D721Med (cell line): ENCODE measurements around the gene SMG7.

Experiments
- DNase-seq: peaks from one replicate; pipeline ENCODE4 v3.0.0; 2011; ENCODE audit warnings: low spot score; ENCODE audit not compliant: insufficient read length
- FAIRE-seq: peaks from 2 replicates; lab custom pipeline; 2011; peaks lifted over from hg19 to GRCh38; lab: Jason Lieb, UNC
- CTCF ChIP-seq: IDR thresholded peaks from 2 replicates; pipeline ENCODE4 v1.5.1; 2012; ENCODE audit warnings: mild to moderate bottlenecking, control low read depth; ENCODE audit not compliant: insufficient read depth; ENCODE audit errors: missing control alignments

SMG7 gene

GRCh38 chr1:183450093-183450492 lies 22.2 kb upstream of the SMG7 start:
- no peak for TF ChIP-seq CTCF
- FAIRE-seq (no peak), DNase-seq (no peak)

GRCh38 chr1:183454377-183454776 lies 17.9 kb upstream of the SMG7 start:
- no peak for TF ChIP-seq CTCF
- FAIRE-seq (peak; percentile 48), DNase-seq (no peak)

GRCh38 chr1:183456826-183457225 lies 15.5 kb upstream of the SMG7 start:
- TF ChIP-seq CTCF, result no peak
- no peak for DNase-seq
- FAIRE-seq, result no peak

GRCh38 chr1:183457449-183457848 lies 14.8 kb upstream of the SMG7 start:
- DNase-seq (no peak), FAIRE-seq (no peak)
- TF ChIP-seq CTCF, result no peak

GRCh38 chr1:183460596-183460995 lies 11.7 kb upstream of the SMG7 start:
- FAIRE-seq (no peak), DNase-seq (no peak)
- TF ChIP-seq CTCF, result no peak

- DNase-seq, result no peak
- FAIRE-seq, result no peak
- TF ChIP-seq CTCF, result no peak
Observed at GRCh38 chr1:183461350-183461749, 10.9 kb upstream of the SMG7 start.

- peak; percentile 60 for FAIRE-seq
- no peak for DNase-seq
- no peak for TF ChIP-seq CTCF
Observed at GRCh38 chr1:183463566-183463965, 8.7 kb upstream of the SMG7 start.
